Measurements from ENCODE around the gene MSL3B.
A peak's percentile ranks its signal among the peaks of the same experiment; 100 is the strongest.

MSL3B gene

DNA sequence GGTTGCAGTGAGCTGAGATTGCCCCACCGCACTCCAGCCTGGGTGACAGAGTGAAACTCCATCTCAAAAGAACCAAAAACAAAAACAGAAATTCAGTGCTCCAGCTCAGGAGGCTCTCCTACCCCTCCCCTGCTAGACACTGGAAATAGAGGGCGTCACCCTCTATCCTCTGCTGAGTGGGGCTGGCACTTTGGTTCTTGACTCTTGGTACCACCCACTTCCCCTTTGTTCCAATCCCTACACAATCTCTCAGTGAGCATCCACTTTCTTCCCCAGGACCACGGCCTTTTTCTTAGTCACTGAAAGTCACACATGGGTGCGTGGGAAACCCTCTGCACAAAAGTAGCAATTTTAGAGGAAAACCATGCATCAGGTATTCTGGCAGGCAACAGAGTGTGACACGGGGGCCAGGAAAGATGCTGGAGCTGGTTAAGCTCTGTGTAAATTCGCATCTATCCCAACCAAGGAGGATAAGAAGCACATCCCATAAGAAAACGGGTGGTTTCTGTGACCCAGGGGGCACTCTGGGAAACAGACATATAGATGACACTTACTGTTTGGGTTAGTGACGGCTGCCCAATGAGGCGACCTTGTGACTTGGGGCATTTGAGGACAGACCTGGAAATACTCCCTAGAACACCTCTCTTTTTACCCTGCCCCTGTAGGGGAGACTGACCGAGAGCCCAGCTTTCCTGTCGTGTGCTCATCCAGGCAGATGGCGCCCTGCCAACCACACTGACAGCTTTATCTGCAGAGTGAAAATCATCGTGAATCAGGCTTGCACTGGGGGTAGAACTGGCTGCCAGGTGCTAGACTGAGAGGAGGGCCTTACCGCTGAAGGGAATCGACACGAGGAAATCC, 21.6 kb downstream of the MSL3B start:
- peaks cover 87% of the 10 kb centered on the region for H3K36me3 Mint-ChIP-seq (ENCODE audit: low read depth)

GRCh38 chr2:233845301-233846060, 22.7 kb downstream of the MSL3B start:
- DNase-seq, result no peak
- H3K9me3 Mint-ChIP-seq, result no peaks in the 10 kb centered on the region
- peaks cover 88% of the 10 kb centered on the region for H3K36me3 Mint-ChIP-seq (ENCODE audit: low read depth)
- H3K4me1 Mint-ChIP-seq, result peaks cover 4% of the 10 kb centered on the region
- ATAC-seq, result no peak
- H3K27me3 Mint-ChIP-seq, result no peaks in the 10 kb centered on the region
- no peak overlapping the region for H3K27ac Mint-ChIP-seq
- H3K4me3 Mint-ChIP-seq, result no peak overlapping the region

More for the DNA sequence above, 21.6 kb downstream of the MSL3B start:
- ATAC-seq (no peak), DNase-seq (no peak)
- H3K4me1 Mint-ChIP-seq, result peaks cover 6% of the 10 kb centered on the region
- no peak overlapping the region for H3K4me3 Mint-ChIP-seq
- H3K9me3 Mint-ChIP-seq, result no peaks in the 10 kb centered on the region
- H3K27ac Mint-ChIP-seq, result no peak overlapping the region
- no peaks in the 10 kb centered on the region for H3K27me3 Mint-ChIP-seq

DNA sequence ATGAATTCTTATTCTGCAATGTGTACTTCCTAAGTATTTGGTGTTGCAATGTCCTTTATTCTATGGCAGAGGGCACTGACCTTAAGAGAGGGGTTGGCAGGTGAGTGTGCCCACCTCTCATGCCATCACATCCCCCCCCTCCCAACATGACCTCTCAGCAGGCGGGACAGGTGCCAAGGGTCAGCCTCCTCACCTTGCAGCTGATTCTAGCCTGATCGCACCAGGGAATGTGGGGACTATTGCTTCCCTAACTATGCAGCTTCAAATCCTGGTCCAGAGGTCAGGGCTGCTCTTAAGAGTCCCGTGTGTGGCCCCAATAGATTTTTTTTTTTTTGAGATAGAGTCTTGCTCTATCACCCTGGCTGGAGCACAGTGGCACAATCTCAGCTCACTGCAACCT, 23.4 kb downstream of the MSL3B start:
- no peak for ATAC-seq
- H3K9me3 Mint-ChIP-seq, result no peaks in the 10 kb centered on the region
- DNase-seq, result peak; percentile 0
- H3K4me3 Mint-ChIP-seq, result no peak overlapping the region
- peaks cover 94% of the 10 kb centered on the region for H3K36me3 Mint-ChIP-seq (ENCODE audit: low read depth)
- no peaks in the 10 kb centered on the region for H3K27me3 Mint-ChIP-seq
- peaks cover 6% of the 10 kb centered on the region for H3K4me1 Mint-ChIP-seq
- H3K27ac Mint-ChIP-seq, result no peak overlapping the region

GRCh38 chr2:233844064-233844807, 23.9 kb downstream of the MSL3B start:
- H3K4me3 Mint-ChIP-seq, result no peak overlapping the region

DNA sequence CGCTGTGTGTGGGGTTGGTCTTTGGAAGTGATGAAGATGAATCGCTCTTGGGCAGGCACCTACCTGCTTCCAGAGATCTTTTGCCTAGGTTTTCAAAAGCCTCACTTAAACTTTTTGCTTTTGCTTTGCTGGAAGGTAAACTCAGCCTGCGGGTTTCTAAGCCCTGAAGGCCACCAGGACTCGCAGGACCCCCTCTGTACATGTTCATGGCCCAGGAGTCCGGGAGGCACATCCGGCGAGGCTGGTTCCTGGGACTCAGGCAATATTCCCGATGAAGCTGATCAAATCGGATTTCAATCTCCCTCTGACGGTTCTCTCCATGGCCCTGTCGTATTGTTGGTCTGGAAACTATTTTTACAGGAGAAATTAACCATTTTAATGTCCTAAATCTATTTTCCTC, 27.0 kb downstream of the MSL3B start:
- peaks cover 95% of the 10 kb centered on the region for H3K36me3 Mint-ChIP-seq (ENCODE audit: low read depth)
- no peak overlapping the region for H3K27ac Mint-ChIP-seq
- ATAC-seq (no peak), DNase-seq (no peak)
- H3K4me3 Mint-ChIP-seq, result no peak overlapping the region
- peaks cover 3% of the 10 kb centered on the region for H3K4me1 Mint-ChIP-seq
- H3K9me3 Mint-ChIP-seq, result no peaks in the 10 kb centered on the region
- no peaks in the 10 kb centered on the region for H3K27me3 Mint-ChIP-seq

More at GRCh38 chr2:233844064-233844807, 23.9 kb downstream of the MSL3B start:
- DNase-seq (peak; percentile 0), ATAC-seq (no peak)
- H3K9me3 Mint-ChIP-seq, result no peaks in the 10 kb centered on the region
- no peaks in the 10 kb centered on the region for H3K27me3 Mint-ChIP-seq
- H3K27ac Mint-ChIP-seq, result no peak overlapping the region
- H3K36me3 Mint-ChIP-seq (ENCODE audit: low read depth), result peaks cover 94% of the 10 kb centered on the region
- peaks cover 6% of the 10 kb centered on the region for H3K4me1 Mint-ChIP-seq

- H3K27ac Mint-ChIP-seq, result no peak overlapping the region
- no peak overlapping the region for H3K4me3 Mint-ChIP-seq
- no peaks in the 10 kb centered on the region for H3K27me3 Mint-ChIP-seq
Measured at GRCh38 chr2:233840520-233840919, 27.7 kb downstream of the MSL3B start.

GRCh38 chr2:233839447-233839820, 28.8 kb downstream of the MSL3B start:
- no peaks in the 10 kb centered on the region for H3K9me3 Mint-ChIP-seq
- no peak overlapping the region for H3K4me3 Mint-ChIP-seq
- DNase-seq (no peak), ATAC-seq (peak; percentile 10)
- H3K27me3 Mint-ChIP-seq, result no peaks in the 10 kb centered on the region
- peaks cover 3% of the 10 kb centered on the region for H3K4me1 Mint-ChIP-seq
- peaks cover 96% of the 10 kb centered on the region for H3K36me3 Mint-ChIP-seq (ENCODE audit: low read depth)
- H3K27ac Mint-ChIP-seq, result no peak overlapping the region

More at GRCh38 chr2:233840520-233840919, 27.7 kb downstream of the MSL3B start:
- peak; percentile 0 for DNase-seq
- Mint-ChIP-seq H3K36me3 (ENCODE audit: low read depth) (peaks cover 94% of the 10 kb centered on the region), H3K9me3 (no peaks in the 10 kb centered on the region), H3K4me1 (peaks cover 3% of the 10 kb centered on the region)
- ATAC-seq, result no peak

- ATAC-seq, result peak; percentile 13
- Mint-ChIP-seq H3K4me3 (no peak overlapping the region), H3K27me3 (no peaks in the 10 kb centered on the region), H3K27ac (no peak overlapping the region), H3K4me1 (peaks cover 3% of the 10 kb centered on the region), H3K36me3 (ENCODE audit: low read depth) (peaks cover 92% of the 10 kb centered on the region), H3K9me3 (no peaks in the 10 kb centered on the region)
- DNase-seq, result no peak
Measured at GRCh38 chr2:233838726-233839446, 29.3 kb downstream of the MSL3B start.

DNA sequence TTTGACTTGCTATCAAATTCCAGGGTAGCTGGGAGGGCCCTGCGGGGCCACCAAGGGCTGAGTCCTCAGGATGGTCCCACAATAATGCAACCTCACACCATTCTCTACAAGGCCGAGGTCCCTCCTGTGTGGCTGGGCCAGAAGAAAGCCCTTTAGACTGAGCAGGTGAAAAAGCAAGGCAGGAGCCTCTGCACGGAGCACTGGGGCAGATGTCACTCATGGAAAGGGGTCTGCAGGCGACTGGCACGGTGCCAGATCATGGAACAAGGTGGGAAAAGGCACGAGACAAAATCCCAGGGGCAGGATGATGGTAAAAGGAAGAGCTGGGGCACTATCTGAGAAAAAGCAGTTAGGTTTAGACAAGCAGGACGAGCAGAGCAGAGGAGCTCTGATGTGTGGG, 29.9 kb downstream of the MSL3B start:
- Mint-ChIP-seq H3K27me3 (no peaks in the 10 kb centered on the region), H3K36me3 (ENCODE audit: low read depth) (peaks cover 86% of the 10 kb centered on the region), H3K27ac (no peak overlapping the region), H3K4me3 (no peak overlapping the region), H3K4me1 (peaks cover 3% of the 10 kb centered on the region), H3K9me3 (no peaks in the 10 kb centered on the region)
- no peak for ATAC-seq
- no peak for DNase-seq

GRCh38 chr2:233837694-233838229, 30.4 kb downstream of the MSL3B start:
- H3K4me3 Mint-ChIP-seq, result no peak overlapping the region
- H3K4me1 Mint-ChIP-seq, result peaks cover 3% of the 10 kb centered on the region
- H3K36me3 Mint-ChIP-seq (ENCODE audit: low read depth), result peaks cover 81% of the 10 kb centered on the region
- ATAC-seq, result no peak
- no peaks in the 10 kb centered on the region for H3K27me3 Mint-ChIP-seq
- DNase-seq, result no peak
- no peaks in the 10 kb centered on the region for H3K9me3 Mint-ChIP-seq
- no peak overlapping the region for H3K27ac Mint-ChIP-seq

- H3K27me3 Mint-ChIP-seq, result no peaks in the 10 kb centered on the region
- no peak overlapping the region for H3K27ac Mint-ChIP-seq
- no peaks in the 10 kb centered on the region for H3K9me3 Mint-ChIP-seq
- H3K4me1 Mint-ChIP-seq, result peaks cover 3% of the 10 kb centered on the region
- ATAC-seq, result no peak
- no peak overlapping the region for H3K4me3 Mint-ChIP-seq
- no peak for DNase-seq
- H3K36me3 Mint-ChIP-seq (ENCODE audit: low read depth), result peaks cover 67% of the 10 kb centered on the region
Measured at GRCh38 chr2:233836359-233836758, 31.8 kb downstream of the MSL3B start.

- Mint-ChIP-seq H3K27me3 (no peaks in the 10 kb centered on the region), H3K4me1 (peaks cover 3% of the 10 kb centered on the region), H3K27ac (no peak overlapping the region), H3K4me3 (no peak overlapping the region), H3K36me3 (ENCODE audit: low read depth) (peaks cover 58% of the 10 kb centered on the region), H3K9me3 (no peaks in the 10 kb centered on the region)
- DNase-seq, result no peak
- ATAC-seq, result no peak
Measured at GRCh38 chr2:233835230-233836186, 32.7 kb downstream of the MSL3B start.

- H3K27ac Mint-ChIP-seq, result no peak overlapping the region
- no peak for ATAC-seq
Measured at GRCh38 chr2:233833345-233833744, 34.8 kb downstream of the MSL3B start.

More at GRCh38 chr2:233833345-233833744, 34.8 kb downstream of the MSL3B start:
- no peak for DNase-seq
- Mint-ChIP-seq H3K27me3 (no peaks in the 10 kb centered on the region), H3K9me3 (no peaks in the 10 kb centered on the region), H3K36me3 (ENCODE audit: low read depth) (peaks cover 37% of the 10 kb centered on the region), H3K4me1 (no peaks in the 10 kb centered on the region), H3K4me3 (no peak overlapping the region)

Measured in activated naive CD8-positive, alpha-beta T cell treated with anti-CD3 and anti-CD28 coated beads, Interleukin-2, amount 50 U/mL, for 24 hours (primary cell).